Left colon (tissue), 2 donors: Measurements from ENCODE around the gene TSPAN32. TPM values are rescaled to one million over a fixed set of nuclear protein-coding genes. Genes with fewer than 3 reads are reported as not detected.
"Not testable (repeated sequence)": the region's sequence is repeated elsewhere in the genome, so short reads cannot be mapped to it uniquely, and the experiment has no call there.

Source experiments
- ATAC-seq: fragments of 200-7000 bp; cut with Tn5 transposase; one replicate; pipeline ENCODE4 v1.9.1; 2020; ENCODE audit warnings: mild to moderate bottlenecking, moderate library complexity
- DNase-seq, 2 donors: peaks; one replicate each; pipeline ENCODE4 v3.0.0-alpha.2; 2020
- intact Hi-C, 2 donors: fragments of 100-400 bp; cut with DNase I in 1 of 2; cut with micrococcal nuclease in 1 of 2; formaldehyde crosslinking; loops; one replicate each; pipeline versions ENCODE4 v1.11.2 to v1.14.0; 2022; cut with DNase I, micrococcal nuclease
- total RNA-seq, 2 donors: library from RNA; stranded (reverse); fragmentation: NEBNext Ultra II Directional; extraction: Animal tissue kit (Norgen Biotek cat#: 25700); gene quantifications; one replicate each; pipeline ENCODE4 v1.2.1, GENCODE V29; 2021
- donor health status: DM: no; HTN: no; CAD: no.
- donor health status: DM: yes; HTN: yes; CAD: no.

TSPAN32 gene
- total RNA-seq, 2 donors from 2014 or later, result 1.3 TPM; not detected in 1

- ATAC-seq (no peak), DNase-seq (no peak)
- intact Hi-C loops, result no loop called here
Measured at GRCh38 chr11:2346014-2346413, 44.2 kb downstream of the TSPAN32 start.

- no peak for ATAC-seq
- intact Hi-C loops, result no loop called here
- DNase-seq, result no peak
Measured at GRCh38 chr11:2346586-2347307, 44.9 kb downstream of the TSPAN32 start.

GRCh38 chr11:2347308-2347830 lies 45.6 kb downstream of the TSPAN32 start:
- intact Hi-C loops, result no loop called here
- no peak for DNase-seq

GRCh38 chr11:2348986-2349385 lies 47.2 kb downstream of the TSPAN32 start:
- intact Hi-C loops, result no loop called here
- ATAC-seq (no peak), DNase-seq (no peak)

More at GRCh38 chr11:2347308-2347830, 45.6 kb downstream of the TSPAN32 start:
- no peak for ATAC-seq

- intact Hi-C loops, result no loop called here
- no peak for DNase-seq
Measured at GRCh38 chr11:2351701-2352100, 49.9 kb downstream of the TSPAN32 start.

GRCh38 chr11:2352420-2352819 lies 50.6 kb downstream of the TSPAN32 start:
- DNase-seq, result no peak
- no peak for ATAC-seq
- intact Hi-C loops, result no loop called here

More at GRCh38 chr11:2351701-2352100, 49.9 kb downstream of the TSPAN32 start:
- ATAC-seq, result no peak

- intact Hi-C loops, result no loop called here
- DNase-seq, result no peak
Measured at GRCh38 chr11:2355000-2355644, 53.3 kb downstream of the TSPAN32 start.

GRCh38 chr11:2357246-2357645 lies 55.4 kb downstream of the TSPAN32 start:
- intact Hi-C loops, result no loop called here
- ATAC-seq, result no peak

More at GRCh38 chr11:2355000-2355644, 53.3 kb downstream of the TSPAN32 start:
- no peak for ATAC-seq

GRCh38 chr11:2357651-2358050 lies 55.8 kb downstream of the TSPAN32 start:
- intact Hi-C loops, ATAC-seq, DNase-seq: not testable (repeated sequence)

More at GRCh38 chr11:2357246-2357645, 55.4 kb downstream of the TSPAN32 start:
- no peak for DNase-seq

GRCh38 chr11:2358754-2359442 lies 57.1 kb downstream of the TSPAN32 start:
- ATAC-seq, result no peak
- DNase-seq, result no peak
- intact Hi-C loops, result no loop called here

- no peak for ATAC-seq
- intact Hi-C loops, result no loop called here
- DNase-seq, result no peak
Measured at GRCh38 chr11:2359557-2359956, 57.7 kb downstream of the TSPAN32 start.

- no peak for ATAC-seq
- DNase-seq, result no peak
- intact Hi-C loops, result no loop called here
Measured at GRCh38 chr11:2360081-2360642, 58.3 kb downstream of the TSPAN32 start.

- intact Hi-C loops, result no loop called here
- ATAC-seq, result no peak
- no peak for DNase-seq
Measured at GRCh38 chr11:2361565-2361964, 59.8 kb downstream of the TSPAN32 start.

- intact Hi-C loops, result no loop called here
- ATAC-seq, result no peak
- no peak for DNase-seq
Measured at GRCh38 chr11:2362414-2362813, 60.6 kb downstream of the TSPAN32 start.

- DNase-seq (no peak), ATAC-seq (no peak)
- intact Hi-C loops, result no loop called here
Measured at GRCh38 chr11:2363130-2363529, 61.3 kb downstream of the TSPAN32 start.

- intact Hi-C loops, result no loop called here
- ATAC-seq (no peak), DNase-seq (no peak)
Measured at GRCh38 chr11:2363577-2364370, 62.0 kb downstream of the TSPAN32 start.

- intact Hi-C loops, DNase-seq, ATAC-seq: not testable (repeated sequence)
Measured at GRCh38 chr11:2364386-2364785, 62.6 kb downstream of the TSPAN32 start.

GRCh38 chr11:2365571-2366210 lies 63.9 kb downstream of the TSPAN32 start:
- intact Hi-C loops, result no loop called here
- DNase-seq (no peak), ATAC-seq (no peak)
